Panc1 (cell line): Measurements from ENCODE around the gene POU4F2.

Experiments used
- POLR2AphosphoS5 ChIP-seq: IDR thresholded peaks from 2 replicates; pipeline ENCODE4 v1.6.1; 2012; ENCODE audit warnings: mild to moderate bottlenecking, low read depth, low read length, moderate library complexity
- SIN3A ChIP-seq: IDR thresholded peaks from 2 replicates; pipeline ENCODE4 v1.6.1; 2012; ENCODE audit warnings: low read depth, mild to moderate bottlenecking, low read length, moderate library complexity, borderline replicate concordance; ENCODE audit not compliant: insufficient read depth
- TF ChIP-seq, protein P1 (sequence below): fragments of 450-650 bp; IDR thresholded peaks from 2 replicates; pipeline ENCODE4 v1.5.1; 2017; ENCODE audit warnings: mild to moderate bottlenecking
- TF ChIP-seq, protein P2 (sequence below), 2 experiments: IDR thresholded peaks; 2 replicates each; pipeline ENCODE4 v1.6.1; 2011 to 2012; ENCODE audit warnings: low read depth in 2 of 2, control low read depth in 1 of 2, low read length in 1 of 2, mild to moderate bottlenecking in 1 of 2, moderate library complexity in 1 of 2; ENCODE audit not compliant: insufficient read depth in 1 of 2

DNA sequence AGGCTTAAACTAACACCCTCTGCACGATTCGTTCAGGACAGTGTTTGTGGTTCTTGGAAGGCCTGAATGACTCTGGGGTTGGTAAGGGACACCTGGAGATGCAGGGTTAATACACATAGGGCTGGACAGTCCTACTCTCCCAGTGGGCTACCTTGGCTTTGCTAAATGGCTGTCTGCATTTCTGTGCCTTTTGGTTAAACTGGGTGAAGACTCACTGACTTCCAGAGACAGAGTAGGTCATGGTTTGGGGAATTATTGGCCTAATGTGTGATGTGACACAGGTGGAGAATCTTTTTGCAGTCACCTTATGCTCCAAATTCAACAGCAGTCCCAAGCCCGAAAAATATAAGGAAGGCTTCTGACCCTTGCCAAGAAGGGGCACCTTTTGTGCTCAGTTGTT lies 10.5 kb downstream of the POU4F2 start:
- TF ChIP-seq, protein P1, sequence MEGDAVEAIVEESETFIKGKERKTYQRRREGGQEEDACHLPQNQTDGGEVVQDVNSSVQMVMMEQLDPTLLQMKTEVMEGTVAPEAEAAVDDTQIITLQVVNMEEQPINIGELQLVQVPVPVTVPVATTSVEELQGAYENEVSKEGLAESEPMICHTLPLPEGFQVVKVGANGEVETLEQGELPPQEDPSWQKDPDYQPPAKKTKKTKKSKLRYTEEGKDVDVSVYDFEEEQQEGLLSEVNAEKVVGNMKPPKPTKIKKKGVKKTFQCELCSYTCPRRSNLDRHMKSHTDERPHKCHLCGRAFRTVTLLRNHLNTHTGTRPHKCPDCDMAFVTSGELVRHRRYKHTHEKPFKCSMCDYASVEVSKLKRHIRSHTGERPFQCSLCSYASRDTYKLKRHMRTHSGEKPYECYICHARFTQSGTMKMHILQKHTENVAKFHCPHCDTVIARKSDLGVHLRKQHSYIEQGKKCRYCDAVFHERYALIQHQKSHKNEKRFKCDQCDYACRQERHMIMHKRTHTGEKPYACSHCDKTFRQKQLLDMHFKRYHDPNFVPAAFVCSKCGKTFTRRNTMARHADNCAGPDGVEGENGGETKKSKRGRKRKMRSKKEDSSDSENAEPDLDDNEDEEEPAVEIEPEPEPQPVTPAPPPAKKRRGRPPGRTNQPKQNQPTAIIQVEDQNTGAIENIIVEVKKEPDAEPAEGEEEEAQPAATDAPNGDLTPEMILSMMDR, result no peak
- TF ChIP-seq, protein P2, sequence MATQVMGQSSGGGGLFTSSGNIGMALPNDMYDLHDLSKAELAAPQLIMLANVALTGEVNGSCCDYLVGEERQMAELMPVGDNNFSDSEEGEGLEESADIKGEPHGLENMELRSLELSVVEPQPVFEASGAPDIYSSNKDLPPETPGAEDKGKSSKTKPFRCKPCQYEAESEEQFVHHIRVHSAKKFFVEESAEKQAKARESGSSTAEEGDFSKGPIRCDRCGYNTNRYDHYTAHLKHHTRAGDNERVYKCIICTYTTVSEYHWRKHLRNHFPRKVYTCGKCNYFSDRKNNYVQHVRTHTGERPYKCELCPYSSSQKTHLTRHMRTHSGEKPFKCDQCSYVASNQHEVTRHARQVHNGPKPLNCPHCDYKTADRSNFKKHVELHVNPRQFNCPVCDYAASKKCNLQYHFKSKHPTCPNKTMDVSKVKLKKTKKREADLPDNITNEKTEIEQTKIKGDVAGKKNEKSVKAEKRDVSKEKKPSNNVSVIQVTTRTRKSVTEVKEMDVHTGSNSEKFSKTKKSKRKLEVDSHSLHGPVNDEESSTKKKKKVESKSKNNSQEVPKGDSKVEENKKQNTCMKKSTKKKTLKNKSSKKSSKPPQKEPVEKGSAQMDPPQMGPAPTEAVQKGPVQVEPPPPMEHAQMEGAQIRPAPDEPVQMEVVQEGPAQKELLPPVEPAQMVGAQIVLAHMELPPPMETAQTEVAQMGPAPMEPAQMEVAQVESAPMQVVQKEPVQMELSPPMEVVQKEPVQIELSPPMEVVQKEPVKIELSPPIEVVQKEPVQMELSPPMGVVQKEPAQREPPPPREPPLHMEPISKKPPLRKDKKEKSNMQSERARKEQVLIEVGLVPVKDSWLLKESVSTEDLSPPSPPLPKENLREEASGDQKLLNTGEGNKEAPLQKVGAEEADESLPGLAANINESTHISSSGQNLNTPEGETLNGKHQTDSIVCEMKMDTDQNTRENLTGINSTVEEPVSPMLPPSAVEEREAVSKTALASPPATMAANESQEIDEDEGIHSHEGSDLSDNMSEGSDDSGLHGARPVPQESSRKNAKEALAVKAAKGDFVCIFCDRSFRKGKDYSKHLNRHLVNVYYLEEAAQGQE (IDR thresholded peaks at IDR 0.05; ENCODE audit: insufficient read depth in 1 of 2, low read depth in 2 of 2, low read length in 1 of 2), result no peak
- TF ChIP-seq POLR2AphosphoS5, result no peak
- TF ChIP-seq SIN3A, result no peak
